Panc1 (cell line): ENCODE data around the gene FAM151B.

Experiments
- CTCF ChIP-seq: fragments of 450-650 bp; IDR thresholded peaks from 2 replicates; pipeline ENCODE4 v1.5.1; 2017; ENCODE audit warnings: mild to moderate bottlenecking
- POLR2AphosphoS5 ChIP-seq: IDR thresholded peaks from 2 replicates; pipeline ENCODE4 v1.6.1; 2012; ENCODE audit warnings: mild to moderate bottlenecking, low read depth, low read length, moderate library complexity
- REST ChIP-seq, 2 experiments: IDR thresholded peaks; 2 replicates each; pipeline ENCODE4 v1.6.1; 2011 to 2012; ENCODE audit warnings: low read depth in 2 of 2, control low read depth in 1 of 2, low read length in 1 of 2, mild to moderate bottlenecking in 1 of 2, moderate library complexity in 1 of 2; ENCODE audit not compliant: insufficient read depth in 1 of 2
- SIN3A ChIP-seq: IDR thresholded peaks from 2 replicates; pipeline ENCODE4 v1.6.1; 2012; ENCODE audit warnings: low read depth, mild to moderate bottlenecking, low read length, moderate library complexity, borderline replicate concordance; ENCODE audit not compliant: insufficient read depth

GRCh38 chr5:80508844-80509243 is 20.9 kb downstream of the FAM151B start:
- no peak for TF ChIP-seq POLR2AphosphoS5
- TF ChIP-seq CTCF = no peak
- TF ChIP-seq REST (IDR thresholded peaks at IDR 0.05; ENCODE audit: insufficient read depth in 1 of 2, low read depth in 2 of 2, low read length in 1 of 2) = no peak
- no peak for TF ChIP-seq SIN3A
